ENCODE results near the gene CARMIL3. TPM values are rescaled to one million over a fixed set of nuclear protein-coding genes. Genes with fewer than 3 reads are reported as not detected.

CARMIL3 gene
- total and polyA plus RNA-seq, 2 of the 8 experiments (the other 6 are each of a cell fraction or from before 2014, with no cell fraction given), result 6.0 to 9.0 TPM

GRCh38 chr14:24080888-24081738 is 29.3 kb downstream of the CARMIL3 start:
- Histone ChIP-seq H2BK15ac (ENCODE audit: low read length) (peak overlapping the region; percentile 95; the same call in 1 of the 2 replicates), H2BK120ac (replicated peaks; ENCODE audit: low read depth, low read length) (no peak overlapping the region), H3K4me3 (ENCODE audit: extremely low read depth in 1 of 4, insufficient read depth in 2 of 4, low read depth in 3 of 4, low read length in 4 of 4) (peak overlapping the region; percentile 54 to 67 (median 66)), H3K56ac (replicated peaks; ENCODE audit: insufficient read length, low read depth, low read length) (peak overlapping the region; percentile 47), H4K8ac (ENCODE audit: extremely low read depth, insufficient read depth, low read length) (peak overlapping the region; percentile 1; the same call in 1 of the 2 replicates), H2AK5ac (ENCODE audit: low read depth, low read length) (no peak overlapping the region), H2AFZ (ENCODE audit: low read length) (peak overlapping the region; percentile 44; the same call in 1 of the 2 replicates), H3K23ac (ENCODE audit: insufficient read length) (no peak overlapping the region), H3K14ac (ENCODE audit: insufficient read length) (no peak overlapping the region), H2BK5ac (ENCODE audit: low read depth, low read length) (peak overlapping the region; percentile 87; the same call in 1 of the 2 replicates), H4K20me1 (replicated peaks in 1 of 2; ENCODE audit: control insufficient read depth in 1 of 2, insufficient read depth in 2 of 2, low read length in 2 of 2) (no peaks in the 10 kb centered on the region), H3K23me2 (ENCODE audit: low read depth, low read length) (peaks cover 11% of the 10 kb centered on the region; the same call in 1 of the 2 replicates), H3K79me2 (ENCODE audit: control insufficient read depth in 1 of 2, insufficient read depth in 2 of 2, low read length in 2 of 2) (no peaks in the 10 kb centered on the region), H3K36me3 (ENCODE audit: control insufficient read depth in 2 of 4, insufficient read depth in 4 of 4, low read length in 3 of 4) (no peaks in the 10 kb centered on the region), H3K4me2 (ENCODE audit: insufficient read depth in 1 of 2, low read depth in 2 of 2, low read length in 2 of 2) (peak overlapping the region; percentile 75 to 84), H4K5ac (ENCODE audit: insufficient read length, low read depth, low read length) (no peak overlapping the region), H3K18ac (ENCODE audit: extremely low read depth, low read length) (peak overlapping the region; percentile 87; the same call in 1 of the 2 replicates), H3K9ac (replicated peaks in 1 of 4; ENCODE audit: extremely low read depth in 1 of 4, low read depth in 3 of 4, low read length in 3 of 4) (peak overlapping the region in 3 of 4 experiments; percentile 19 to 68 (median 20); a peak in 4 of 7 replicates), H3K79me1 (ENCODE audit: low read depth, low read length) (no peaks in the 10 kb centered on the region), H4K91ac (replicated peaks; ENCODE audit: insufficient read length, low read length) (peak overlapping the region; percentile 37), H3K4ac (replicated peaks; ENCODE audit: insufficient read length, low read depth, low read length) (no peak overlapping the region), H3K4me1 (replicated peaks in 1 of 4; ENCODE audit: control insufficient read depth in 3 of 4, insufficient read depth in 4 of 4, low read length in 3 of 4) (peaks cover 0 to 18% (median 12%) of the 10 kb centered on the region in 4 experiments; a peak in 6 of 7 replicates), H3K27ac (ENCODE audit: low read depth, low read length) (no peak overlapping the region), H3K9me3 (ENCODE audit: insufficient read depth in 2 of 2, low read depth in 1 of 2, low read length in 1 of 2) (no peaks in the 10 kb centered on the region), H2BK20ac (ENCODE audit: low read length) (peak overlapping the region; percentile 32; the same call in 1 of the 2 replicates), H2BK12ac (ENCODE audit: low read depth, low read length) (no peak overlapping the region), H3K27me3 (replicated peaks in 1 of 4; ENCODE audit: control insufficient read depth in 3 of 4, extremely low read depth in 1 of 4, insufficient read depth in 3 of 4, low read length in 3 of 4) (peaks cover 0 to 10% (median 7%) of the 10 kb centered on the region in 4 experiments; a peak in 5 of 7 replicates)
- FAIRE-seq, result no peak
- ChIA-PET CTCF (ENCODE audit: partially characterized antibody) (interaction anchor here (0.9 to 23.8 kb wide), 18 partner anchors 11 to 500 kb away, joined by 3 to 316 read pairs (median 6); partner anchors contain the start of genes DCAF11, DHRS4, IRF9 and PCK2), POLR2A (ENCODE audit: partially characterized antibody) (interaction anchor here (1.0 to 27.2 kb wide), 14 partner anchors 9 to 162 kb away, joined by 3 to 626 read pairs (median 6); partner anchors contain the start of genes CARMIL3, CPNE6, DCAF11 and EMC9)
- DNase-seq (ENCODE audit: low read depth in 1 of 2, low spot score in 2 of 2), result peak in 1 of 2 experiments; percentile 81
- 1% methylated on average over 36 of the region's 74 CpGs; no CpG with 5 or more reads in 1 of the 2 experiments for WGBS, 2 experiments (ENCODE audit: extremely low coverage in 1 of 2, insufficient coverage in 1 of 2, insufficient read length in 1 of 2, insufficient replicate concordance in 2 of 2, low coverage in 1 of 2, low lambda C conversion rate in 2 of 2, missing lambda C conversion rate in 1 of 2)
- TF ChIP-seq KDM4A (IDR thresholded peaks at IDR 0.05; ENCODE audit: low read depth, low read length, severe bottlenecking) (peak; percentile 79), TBP (IDR thresholded peaks at IDR 0.05; ENCODE audit: low read depth, low read length) (peak; percentile 32; the same call in 1 of the 2 replicates), SIRT6 (IDR thresholded peaks at IDR 0.05; ENCODE audit: low read length) (no peak), KDM1A (IDR thresholded peaks at IDR 0.05; ENCODE audit: borderline replicate concordance, low read length) (no peak), SP2 (IDR thresholded peaks at IDR 0.05; ENCODE audit: low read length) (no peak), POLR2AphosphoS5 (IDR thresholded peaks at IDR 0.05; ENCODE audit: low read depth, low read length) (peak; percentile 44; the same call in 1 of the 2 replicates), MAX (IDR thresholded peaks at IDR 0.05) (peak; percentile 47), CHD1 (IDR thresholded peaks at IDR 0.05; ENCODE audit: low read depth, low read length) (no peak), JUN (IDR thresholded peaks at IDR 0.05; ENCODE audit: low read depth, low read length) (no peak), CREB1 (IDR thresholded peaks at IDR 0.05) (0 out of 2 replicates have a peak, but pooled peaks have one; percentile 14), GABPA (IDR thresholded peaks at IDR 0.05; ENCODE audit: borderline replicate concordance, insufficient read depth, low read length) (no peak)

Data from H1 (cell line).